Measurements from ENCODE around the gene KRTAP10-12.

DNA sequence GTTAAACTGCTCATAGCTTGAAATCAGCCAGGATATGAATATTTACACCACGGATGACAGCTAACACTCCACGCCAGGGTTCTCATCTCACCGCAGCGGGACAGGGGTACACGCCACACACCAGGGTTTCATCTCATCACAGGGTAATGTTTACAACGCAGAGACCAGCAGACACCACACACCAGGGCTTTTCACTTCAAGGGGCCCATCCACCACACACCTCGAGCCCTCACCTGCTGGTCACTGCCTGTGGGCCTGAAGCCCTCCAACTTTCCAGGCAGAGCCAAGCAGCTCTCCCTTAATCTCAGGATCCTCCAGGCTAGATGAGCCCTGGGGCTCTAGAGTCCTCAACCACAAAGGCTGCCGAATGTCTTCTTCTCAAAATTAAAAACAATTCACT is 1.3 kb upstream of the KRTAP10-12 start:
- TF ChIP-seq POLR2A (IDR thresholded peaks at IDR 0.05) (no peak), POLR2AphosphoS5 (IDR thresholded peaks at IDR 0.05) (no peak)
- TF ChIP-seq, protein P1, sequence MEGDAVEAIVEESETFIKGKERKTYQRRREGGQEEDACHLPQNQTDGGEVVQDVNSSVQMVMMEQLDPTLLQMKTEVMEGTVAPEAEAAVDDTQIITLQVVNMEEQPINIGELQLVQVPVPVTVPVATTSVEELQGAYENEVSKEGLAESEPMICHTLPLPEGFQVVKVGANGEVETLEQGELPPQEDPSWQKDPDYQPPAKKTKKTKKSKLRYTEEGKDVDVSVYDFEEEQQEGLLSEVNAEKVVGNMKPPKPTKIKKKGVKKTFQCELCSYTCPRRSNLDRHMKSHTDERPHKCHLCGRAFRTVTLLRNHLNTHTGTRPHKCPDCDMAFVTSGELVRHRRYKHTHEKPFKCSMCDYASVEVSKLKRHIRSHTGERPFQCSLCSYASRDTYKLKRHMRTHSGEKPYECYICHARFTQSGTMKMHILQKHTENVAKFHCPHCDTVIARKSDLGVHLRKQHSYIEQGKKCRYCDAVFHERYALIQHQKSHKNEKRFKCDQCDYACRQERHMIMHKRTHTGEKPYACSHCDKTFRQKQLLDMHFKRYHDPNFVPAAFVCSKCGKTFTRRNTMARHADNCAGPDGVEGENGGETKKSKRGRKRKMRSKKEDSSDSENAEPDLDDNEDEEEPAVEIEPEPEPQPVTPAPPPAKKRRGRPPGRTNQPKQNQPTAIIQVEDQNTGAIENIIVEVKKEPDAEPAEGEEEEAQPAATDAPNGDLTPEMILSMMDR (IDR thresholded peaks at IDR 0.05): no peak
